Gastroesophageal sphincter (tissue), 4 donors: ENCODE results near the gene PLEKHB1. TPM values are rescaled to one million over a fixed set of nuclear protein-coding genes. Genes with fewer than 3 reads are reported as not detected.

Experiments
- ATAC-seq: fragments of 150-250 bp; one replicate; pipeline ENCODE4 v1.9.1; 2016; ENCODE audit warnings: mild to moderate bottlenecking, moderate library complexity
- H3K27ac ChIP-seq, 4 donors: fragments of 200-600 bp; sonication (generic) in 3 of 4; 1 replicate in 3 of 4; 2 replicates in 1 of 4; pipeline ENCODE4 v1.5.1; 2016 to 2019
- H3K27me3 ChIP-seq: fragments of 200-600 bp; sonication (generic); one replicate; pipeline ENCODE4 v1.5.1; 2019
- H3K36me3 ChIP-seq, 2 donors: fragments of 200-600 bp; sonication (generic); one replicate each; pipeline ENCODE4 v1.5.1; 2019; ENCODE audit warnings: control low read depth in 1 of 2
- H3K4me1 ChIP-seq, 3 donors: fragments of 200-600 bp; sonication (generic); 1 replicate in 2 of 3; 2 replicates in 1 of 3; pipeline ENCODE4 v1.5.1; 2016 to 2019; ENCODE audit warnings: control low read depth in 2 of 3
- H3K4me3 ChIP-seq, 2 donors: fragments of 200-600 bp; sonication (generic); one replicate each; pipeline ENCODE4 v1.5.1; 2019; ENCODE audit warnings: mild to moderate bottlenecking in 1 of 2, moderate library complexity in 1 of 2
- H3K9me3 ChIP-seq, 3 donors: fragments of 200-600 bp; sonication (generic); one replicate each; pipeline ENCODE4 v1.5.1; 2017 to 2019; ENCODE audit warnings: control low read depth in 2 of 3
- EP300 ChIP-seq: sonication (generic); formaldehyde crosslinking; IDR thresholded peaks from one replicate; pipeline ENCODE4 v1.6.1; 2017; ENCODE audit warnings: antibody characterized with exemption, mild to moderate bottlenecking
- POLR2A ChIP-seq, 2 donors: fragments of 450-650 bp; IDR thresholded peaks; one replicate each; pipeline ENCODE4 v1.6.1; 2017; ENCODE audit warnings: antibody characterized with exemption in 2 of 2, mild to moderate bottlenecking in 2 of 2, moderate library complexity in 1 of 2
- POLR2AphosphoS5 ChIP-seq: sonication (generic); formaldehyde crosslinking; IDR thresholded peaks from one replicate; pipeline ENCODE4 v1.6.1; 2017; ENCODE audit warnings: antibody characterized with exemption
- WGBS, 2 donors: methylation state at CpG; one replicate each; pipeline ENCODE4 v1.1.5; 2018; ENCODE audit warnings: low coverage in 1 of 2; 5-methylcytosine and 5-hydroxymethylcytosine counted together
- total RNA-seq, 4 donors: library from RNA; depleted of rRNA; stranded (reverse); fragments of >200 nt; gene quantifications; one replicate each; pipeline ENCODE4 v1.1.0, GENCODE V29; 2016
- TF ChIP-seq, protein P1 (sequence below), 4 experiments: fragments of 200-600 bp in 2 of 4; fragments of 450-650 bp in 2 of 4; sonication (generic) in 1 of 4; IDR thresholded peaks; one replicate each; pipeline ENCODE4 v1.5.1; 2017 to 2019; ENCODE audit warnings: antibody characterized with exemption in 4 of 4, mild to moderate bottlenecking in 2 of 4, moderate library complexity in 2 of 4

PLEKHB1 gene
- total RNA-seq, 4 donors from 2014 or later: 13.3 to 49.3 (median 37.6) TPM

DNA sequence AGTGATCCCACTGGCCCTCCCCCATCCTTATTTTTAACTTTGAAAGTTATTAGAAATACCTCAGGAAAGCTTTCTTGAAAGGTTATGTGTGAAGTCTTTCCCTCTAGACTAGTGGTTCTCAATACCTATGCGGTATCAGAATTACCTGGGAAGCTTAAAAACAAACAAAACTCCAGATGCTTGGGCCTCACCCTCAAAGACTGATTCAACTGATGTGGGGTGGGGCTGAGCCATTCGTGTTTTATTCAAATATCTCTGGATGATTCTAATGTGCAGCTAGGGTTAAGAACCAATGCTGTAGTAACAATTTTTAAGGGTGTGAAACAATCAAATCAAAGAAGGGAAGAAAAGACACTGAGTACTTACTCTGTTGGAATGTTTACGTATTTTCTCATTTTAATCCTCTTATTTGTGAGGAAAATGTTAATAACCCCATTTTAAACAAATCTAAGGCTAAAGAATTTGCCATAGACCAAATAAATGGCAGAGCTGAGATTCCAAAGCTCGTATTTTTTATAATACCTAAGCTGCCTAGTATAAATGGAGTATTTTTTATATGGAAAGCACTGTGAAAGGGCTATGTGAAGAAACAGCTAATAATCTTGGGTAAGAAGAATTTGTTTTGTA is 47.6 kb downstream of the PLEKHB1 start:
- TF ChIP-seq POLR2A (IDR thresholded peaks at IDR 0.05): no peak
- TF ChIP-seq, protein P1, sequence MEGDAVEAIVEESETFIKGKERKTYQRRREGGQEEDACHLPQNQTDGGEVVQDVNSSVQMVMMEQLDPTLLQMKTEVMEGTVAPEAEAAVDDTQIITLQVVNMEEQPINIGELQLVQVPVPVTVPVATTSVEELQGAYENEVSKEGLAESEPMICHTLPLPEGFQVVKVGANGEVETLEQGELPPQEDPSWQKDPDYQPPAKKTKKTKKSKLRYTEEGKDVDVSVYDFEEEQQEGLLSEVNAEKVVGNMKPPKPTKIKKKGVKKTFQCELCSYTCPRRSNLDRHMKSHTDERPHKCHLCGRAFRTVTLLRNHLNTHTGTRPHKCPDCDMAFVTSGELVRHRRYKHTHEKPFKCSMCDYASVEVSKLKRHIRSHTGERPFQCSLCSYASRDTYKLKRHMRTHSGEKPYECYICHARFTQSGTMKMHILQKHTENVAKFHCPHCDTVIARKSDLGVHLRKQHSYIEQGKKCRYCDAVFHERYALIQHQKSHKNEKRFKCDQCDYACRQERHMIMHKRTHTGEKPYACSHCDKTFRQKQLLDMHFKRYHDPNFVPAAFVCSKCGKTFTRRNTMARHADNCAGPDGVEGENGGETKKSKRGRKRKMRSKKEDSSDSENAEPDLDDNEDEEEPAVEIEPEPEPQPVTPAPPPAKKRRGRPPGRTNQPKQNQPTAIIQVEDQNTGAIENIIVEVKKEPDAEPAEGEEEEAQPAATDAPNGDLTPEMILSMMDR (IDR thresholded peaks at IDR 0.05): no peak
- TF ChIP-seq POLR2AphosphoS5: no peak
- no peak for TF ChIP-seq EP300
- no peak overlapping the region for H3K4me3 ChIP-seq
- H3K27me3 ChIP-seq: no peaks in the 10 kb centered on the region
- 96 to 100% methylated on average over 1 to 4 of the region's 4 CpGs for WGBS, 2 donors
- H3K9me3 ChIP-seq: no peaks in the 10 kb centered on the region
- ATAC-seq: no peak
- H3K36me3 ChIP-seq: peaks cover 0 to 37% of the 10 kb centered on the region in 2 donors
- H3K4me1 ChIP-seq: no peaks in the 10 kb centered on the region
- no peak overlapping the region for H3K27ac ChIP-seq

DNA sequence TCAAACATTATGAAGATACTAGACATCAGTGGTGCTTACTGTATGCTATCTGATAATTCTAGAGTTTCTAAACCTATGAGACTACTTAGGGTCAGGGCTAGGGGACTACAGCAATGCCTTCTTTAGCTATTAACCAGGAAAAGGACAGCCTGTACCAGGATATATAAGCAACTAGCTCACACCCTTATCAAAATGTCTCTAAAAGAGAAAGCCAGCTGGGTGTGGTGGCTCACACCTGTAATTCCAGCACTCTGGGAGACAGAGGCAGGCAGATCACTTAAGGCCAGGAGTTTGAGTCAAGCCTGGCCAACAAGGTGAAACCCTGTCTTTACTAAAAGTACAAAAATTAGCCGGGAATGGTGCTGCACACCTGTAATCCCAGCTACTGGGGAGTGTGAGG is 58.7 kb downstream of the PLEKHB1 start:
- TF ChIP-seq, protein P1 (IDR thresholded peaks at IDR 0.05): no peak
- TF ChIP-seq POLR2A (IDR thresholded peaks at IDR 0.05): no peak
- TF ChIP-seq POLR2AphosphoS5: no peak
- no peak for TF ChIP-seq EP300
- no peaks in the 10 kb centered on the region for H3K27me3 ChIP-seq
- peaks cover 0 to 69% of the 10 kb centered on the region in 2 donors for H3K36me3 ChIP-seq
- peaks cover 0 to 6% (median 0%) of the 10 kb centered on the region in 3 donors for H3K4me1 ChIP-seq
- H3K4me3 ChIP-seq: no peak overlapping the region
- WGBS, 2 donors: 89% methylated on average over 1 of the region's 1 CpG; no CpG with 5 or more reads in 1 of the 2 donors
- ATAC-seq: no peak
- no peaks in the 10 kb centered on the region for H3K9me3 ChIP-seq
- H3K27ac ChIP-seq: no peak overlapping the region

DNA sequence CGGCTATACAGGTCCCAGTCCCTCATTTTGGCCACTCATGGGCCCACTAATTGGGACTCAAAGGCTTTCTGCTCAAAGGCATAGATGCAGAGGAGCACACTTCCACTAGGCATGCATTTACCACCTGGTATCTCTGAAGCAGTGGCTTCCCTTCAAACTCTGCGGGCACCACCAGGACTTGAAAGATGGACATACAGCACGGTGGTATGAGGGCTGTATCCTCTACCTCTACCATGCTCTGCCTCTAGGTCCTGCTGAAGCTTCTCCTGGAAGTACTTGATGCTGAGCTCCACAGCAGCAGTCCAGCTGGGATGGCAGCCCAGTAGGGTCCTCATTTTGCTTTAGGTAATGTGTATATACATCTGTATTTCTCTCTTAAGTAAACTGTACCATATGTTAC is 64.6 kb downstream of the PLEKHB1 start:
- Histone ChIP-seq H3K27me3 (no peaks in the 10 kb centered on the region), H3K4me1 (peaks cover 0 to 11% (median 0%) of the 10 kb centered on the region in 3 donors), H3K27ac (no peak overlapping the region), H3K36me3 (peaks cover 0 to 53% of the 10 kb centered on the region in 2 donors), H3K4me3 (no peak overlapping the region), H3K9me3 (no peaks in the 10 kb centered on the region)
- TF ChIP-seq POLR2A (IDR thresholded peaks at IDR 0.05) (no peak), POLR2AphosphoS5 (no peak), EP300 (no peak)
- TF ChIP-seq, protein P1 (IDR thresholded peaks at IDR 0.05): no peak
- 50 to 93% methylated on average over 2 of the region's 3 CpGs for WGBS, 2 donors
- no peak for ATAC-seq

Other genes with a start within 250 kb of the PLEKHB1 start
- 10 to 100 TPM; 27.5 to 51.8 (median 42.0) TPM for gene FAM168A, start 48.5 kb upstream of the PLEKHB1 start, total RNA-seq
- gene RAB6A, start 114.5 kb downstream of the PLEKHB1 start, total RNA-seq: 100 to 1,000 TPM; 134 to 168 (median 149) TPM
- gene MRPL48, start 141.3 kb downstream of the PLEKHB1 start, total RNA-seq: 10 to 100 TPM in 3 of 4 donors, 1 to 10 TPM in 1; 8.8 to 46.2 (median 22.2) TPM
- 10 to 100 TPM; 37.8 to 74.2 (median 58.7) TPM for gene COA4, start 230.3 kb downstream of the PLEKHB1 start, total RNA-seq
- 10 to 100 TPM; 16.2 to 30.2 (median 17.8) TPM for gene PAAF1, start 230.4 kb downstream of the PLEKHB1 start, total RNA-seq